GM23338 (cell line): ENCODE measurements around the gene FBXL20. TPM values are rescaled to one million over a fixed set of nuclear protein-coding genes. Genes with fewer than 3 reads are reported as not detected.

Source experiments
- ATAC-seq: fragments of 200-7000 bp; cut with Tn5 transposase; 3 replicates; pipeline ENCODE4 v1.9.1; 2020
- DNase-seq: peaks from one replicate; pipeline ENCODE4 v3.0.0-alpha.2; 2015; ENCODE audit warnings: low spot score
- H2AFZ ChIP-seq: fragments of 200-600 bp; sonication (generic); 2 replicates; pipeline ENCODE4 v1.8.0; 2016; ENCODE audit warnings: antibody characterized with exemption, mild to moderate bottlenecking, moderate library complexity
- H3F3A ChIP-seq: fragments of 200-600 bp; sonication (generic); replicated peaks from 2 replicates; pipeline ENCODE4 v1.8.0; 2017; ENCODE audit warnings: antibody characterized with exemption, mixed run types, low read depth
- H3K27ac ChIP-seq: fragments of 200-600 bp; sonication (generic); 2 replicates; pipeline ENCODE4 v1.6.1; 2016; ENCODE audit warnings: low read depth
- H3K27me3 ChIP-seq: fragments of 200-600 bp; sonication (generic); 2 replicates; pipeline ENCODE4 v1.8.0; 2016; ENCODE audit warnings: mild to moderate bottlenecking, mixed run types, moderate library complexity; ENCODE audit not compliant: insufficient read depth
- H3K36me3 ChIP-seq: fragments of 200-600 bp; sonication (generic); 2 replicates; pipeline ENCODE4 v1.8.0; 2016; ENCODE audit warnings: mild to moderate bottlenecking; ENCODE audit not compliant: insufficient read depth
- H3K4me1 ChIP-seq: fragments of 200-600 bp; sonication (generic); 2 replicates; pipeline ENCODE4 v1.8.0; 2016; ENCODE audit warnings: mild to moderate bottlenecking, moderate library complexity; ENCODE audit not compliant: insufficient read depth
- H3K4me2 ChIP-seq: fragments of 200-600 bp; sonication (generic); 2 replicates; pipeline ENCODE4 v1.7.1; 2017; ENCODE audit warnings: mixed run types
- H3K4me3 ChIP-seq: fragments of 200-600 bp; sonication (generic); 2 replicates; pipeline ENCODE4 v1.6.1; 2016; ENCODE audit warnings: mixed run types
- H3K79me2 ChIP-seq: fragments of 200-600 bp; sonication (generic); replicated peaks from 2 replicates; pipeline ENCODE4 v1.8.0; 2017; ENCODE audit warnings: mild to moderate bottlenecking; ENCODE audit not compliant: insufficient read depth
- H3K9me2 ChIP-seq: fragments of 200-600 bp; sonication (generic); 2 replicates; pipeline ENCODE4 v1.8.0; 2017; ENCODE audit not compliant: insufficient read depth
- H4K20me1 ChIP-seq: fragments of 200-600 bp; sonication (generic); replicated peaks from 2 replicates; pipeline ENCODE4 v1.8.0; 2017; ENCODE audit warnings: mild to moderate bottlenecking; ENCODE audit not compliant: insufficient read depth
- H3K27ac Mint-ChIP-seq: 2 replicates; pipeline ENCODE4 v1.8.0; 2020; ENCODE audit warnings: inconsistent platforms, mild to moderate bottlenecking, moderate library complexity, mixed read lengths
- H3K27me3 Mint-ChIP-seq: 3 replicates; pipeline ENCODE4 v1.8.0; 2022; ENCODE audit warnings: low read depth, mild to moderate bottlenecking, moderate library complexity, mixed read lengths, inconsistent platforms; ENCODE audit not compliant: insufficient read depth, poor library complexity
- H3K36me3 Mint-ChIP-seq: 3 replicates; pipeline ENCODE4 v1.8.0; 2021; ENCODE audit warnings: low read depth, mild to moderate bottlenecking, inconsistent platforms, moderate library complexity, mixed read lengths
- H3K4me1 Mint-ChIP-seq: 3 replicates; pipeline ENCODE4 v1.8.0; 2020; ENCODE audit warnings: mild to moderate bottlenecking, inconsistent platforms, mixed read lengths
- H3K4me3 Mint-ChIP-seq: 3 replicates; pipeline ENCODE4 v1.8.0; 2021; ENCODE audit warnings: moderate library complexity, mild to moderate bottlenecking, inconsistent platforms, mixed read lengths
- H3K9me3 Mint-ChIP-seq: 3 replicates; pipeline ENCODE4 v1.8.0; 2020; ENCODE audit warnings: moderate library complexity, mild to moderate bottlenecking, inconsistent platforms, mixed read lengths
- EZH2 ChIP-seq: fragments of 200-600 bp; sonication (generic); IDR thresholded peaks from one replicate; pipeline ENCODE4 v1.8.0; 2017; ENCODE audit warnings: antibody characterized with exemption, mild to moderate bottlenecking, low read depth; ENCODE audit not compliant: unreplicated experiment
- EZH2phosphoT487 ChIP-seq: fragments of 200-600 bp; sonication (generic); IDR thresholded peaks from one replicate; pipeline ENCODE4 v1.8.1; 2018; ENCODE audit warnings: antibody characterized with exemption; ENCODE audit not compliant: unreplicated experiment
- JUNB ChIP-seq: IDR thresholded peaks from one replicate; pipeline ENCODE4 v1.6.1; 2016; ENCODE audit warnings: antibody characterized with exemption; ENCODE audit not compliant: unreplicated experiment
- NANOG ChIP-seq: IDR thresholded peaks from 2 replicates; pipeline ENCODE4 v1.6.1; 2016; ENCODE audit warnings: antibody characterized with exemption, borderline replicate concordance
- POLR2AphosphoS5 ChIP-seq: IDR thresholded peaks from 2 replicates; pipeline ENCODE4 v1.6.1; 2016; ENCODE audit warnings: antibody characterized with exemption, low read depth
- STAT1 ChIP-seq: IDR thresholded peaks from one replicate; pipeline ENCODE4 v1.6.1; 2016; ENCODE audit warnings: antibody characterized with exemption; ENCODE audit not compliant: unreplicated experiment
- ZNF114 ChIP-seq: fragments of 250-450 bp; sonication (Bioruptor Pico); IDR thresholded peaks from 2 replicates; pipeline ENCODE4 v1.5.0; 2020; ENCODE audit warnings: mild to moderate bottlenecking, moderate library complexity
- ZNF331 ChIP-seq: fragments of 250-450 bp; sonication (Bioruptor Pico); IDR thresholded peaks from 2 replicates; pipeline ENCODE4 v1.5.0; 2020; ENCODE audit warnings: low read depth, mild to moderate bottlenecking, moderate library complexity
- polyA plus RNA-seq: library from polyadenylated mRNA; unstranded; fragments of >200 nt; fragmentation: Nextera tagmentation; extraction: Ambion mirVana; gene quantifications from 2 replicates; pipeline ENCODE4 v1.2.1, GENCODE V29; 2016
- total RNA-seq: library from RNA; depleted of rRNA; stranded (reverse); fragments of >200 nt; shearing (Covaris generic); gene quantifications from 2 replicates; pipeline ENCODE4 v1.2.3, GENCODE V29; 2014
- TF ChIP-seq, protein P1 (sequence below): IDR thresholded peaks from 2 replicates; pipeline ENCODE4 v1.6.1; 2016; ENCODE audit warnings: antibody characterized with exemption
- TF ChIP-seq, protein P2 (sequence below): IDR thresholded peaks from one replicate; pipeline ENCODE4 v1.6.1; 2018; ENCODE audit warnings: antibody characterized with exemption; ENCODE audit not compliant: unreplicated experiment

The FBXL20 gene
- total and polyA plus RNA-seq, 2 experiments from 2014 or later = 2.9 to 6.9 TPM

GRCh38 chr17:39328815-39329214 lies 72.6 kb downstream of the FBXL20 start (continued):
- TF ChIP-seq, protein P1, sequence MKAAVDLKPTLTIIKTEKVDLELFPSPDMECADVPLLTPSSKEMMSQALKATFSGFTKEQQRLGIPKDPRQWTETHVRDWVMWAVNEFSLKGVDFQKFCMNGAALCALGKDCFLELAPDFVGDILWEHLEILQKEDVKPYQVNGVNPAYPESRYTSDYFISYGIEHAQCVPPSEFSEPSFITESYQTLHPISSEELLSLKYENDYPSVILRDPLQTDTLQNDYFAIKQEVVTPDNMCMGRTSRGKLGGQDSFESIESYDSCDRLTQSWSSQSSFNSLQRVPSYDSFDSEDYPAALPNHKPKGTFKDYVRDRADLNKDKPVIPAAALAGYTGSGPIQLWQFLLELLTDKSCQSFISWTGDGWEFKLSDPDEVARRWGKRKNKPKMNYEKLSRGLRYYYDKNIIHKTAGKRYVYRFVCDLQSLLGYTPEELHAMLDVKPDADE = no peak
- TF ChIP-seq EZH2 (no peak), ZNF331 (no peak)
- TF ChIP-seq, protein P2, sequence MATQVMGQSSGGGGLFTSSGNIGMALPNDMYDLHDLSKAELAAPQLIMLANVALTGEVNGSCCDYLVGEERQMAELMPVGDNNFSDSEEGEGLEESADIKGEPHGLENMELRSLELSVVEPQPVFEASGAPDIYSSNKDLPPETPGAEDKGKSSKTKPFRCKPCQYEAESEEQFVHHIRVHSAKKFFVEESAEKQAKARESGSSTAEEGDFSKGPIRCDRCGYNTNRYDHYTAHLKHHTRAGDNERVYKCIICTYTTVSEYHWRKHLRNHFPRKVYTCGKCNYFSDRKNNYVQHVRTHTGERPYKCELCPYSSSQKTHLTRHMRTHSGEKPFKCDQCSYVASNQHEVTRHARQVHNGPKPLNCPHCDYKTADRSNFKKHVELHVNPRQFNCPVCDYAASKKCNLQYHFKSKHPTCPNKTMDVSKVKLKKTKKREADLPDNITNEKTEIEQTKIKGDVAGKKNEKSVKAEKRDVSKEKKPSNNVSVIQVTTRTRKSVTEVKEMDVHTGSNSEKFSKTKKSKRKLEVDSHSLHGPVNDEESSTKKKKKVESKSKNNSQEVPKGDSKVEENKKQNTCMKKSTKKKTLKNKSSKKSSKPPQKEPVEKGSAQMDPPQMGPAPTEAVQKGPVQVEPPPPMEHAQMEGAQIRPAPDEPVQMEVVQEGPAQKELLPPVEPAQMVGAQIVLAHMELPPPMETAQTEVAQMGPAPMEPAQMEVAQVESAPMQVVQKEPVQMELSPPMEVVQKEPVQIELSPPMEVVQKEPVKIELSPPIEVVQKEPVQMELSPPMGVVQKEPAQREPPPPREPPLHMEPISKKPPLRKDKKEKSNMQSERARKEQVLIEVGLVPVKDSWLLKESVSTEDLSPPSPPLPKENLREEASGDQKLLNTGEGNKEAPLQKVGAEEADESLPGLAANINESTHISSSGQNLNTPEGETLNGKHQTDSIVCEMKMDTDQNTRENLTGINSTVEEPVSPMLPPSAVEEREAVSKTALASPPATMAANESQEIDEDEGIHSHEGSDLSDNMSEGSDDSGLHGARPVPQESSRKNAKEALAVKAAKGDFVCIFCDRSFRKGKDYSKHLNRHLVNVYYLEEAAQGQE = no peak

DNA sequence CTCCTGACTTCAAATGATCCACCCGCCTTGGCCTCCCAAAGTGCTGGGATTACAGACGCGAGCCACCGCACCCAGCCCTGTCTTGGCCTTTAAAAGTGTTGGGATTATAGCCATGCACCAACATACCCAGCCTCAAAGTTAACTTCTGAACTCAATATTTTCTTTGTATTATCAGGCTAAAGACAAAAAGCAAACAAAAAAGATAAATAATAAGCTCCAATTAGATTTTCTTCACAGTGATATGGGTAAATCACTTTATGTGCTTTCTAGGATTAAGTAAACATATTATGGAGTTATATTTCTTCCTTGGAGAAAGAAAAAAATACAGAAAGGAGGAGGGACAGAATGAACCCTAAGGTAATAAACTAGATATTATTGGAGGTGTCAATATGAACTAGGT lies 74.3 kb downstream of the FBXL20 start:
- Histone ChIP-seq H3F3A (no peaks in the 10 kb centered on the region), H3K9me2 (no peaks in the 10 kb centered on the region), H3K4me1 (no peaks in the 10 kb centered on the region), H4K20me1 (no peaks in the 10 kb centered on the region), H3K4me2 (no peak overlapping the region), H3K36me3 (no peaks in the 10 kb centered on the region), H3K79me2 (no peaks in the 10 kb centered on the region), H3K27me3 (no peaks in the 10 kb centered on the region), H3K4me3 (no peak overlapping the region), H3K27ac (no peak overlapping the region), H2AFZ (no peak overlapping the region)
- Mint-ChIP-seq H3K4me1 (no peaks in the 10 kb centered on the region), H3K4me3 (no peak overlapping the region), H3K36me3 (peaks cover 4% of the 10 kb centered on the region; the same call in 1 of the 3 replicates), H3K27ac (no peak overlapping the region), H3K27me3 (peaks cover 8% of the 10 kb centered on the region), H3K9me3 (0 out of 3 replicates have a peak, but pooled peaks cover 4% of the 10 kb centered on the region)
- ATAC-seq = no peak
- DNase-seq = no peak
- no peak for TF ChIP-seq ZNF114 (CRISPR knock-in tag)
- TF ChIP-seq STAT1 = no peak
- TF ChIP-seq EZH2phosphoT487 = no peak
- TF ChIP-seq, protein P2 = no peak
- TF ChIP-seq, protein P1 = no peak
- no peak for TF ChIP-seq NANOG
- no peak for TF ChIP-seq JUNB
- no peak for TF ChIP-seq POLR2AphosphoS5
